GM12878 (cell line): ENCODE results near the gene ASTL. TPM values are rescaled to one million over a fixed set of nuclear protein-coding genes. Genes with fewer than 3 reads are reported as not detected.

Experiments used
- ASH2L ChIP-seq: fragments of 300-600, 200-600 bp; sonication (generic); IDR thresholded peaks from 2 replicates; pipeline ENCODE4 v1.6.1; 2017; ENCODE audit warnings: low read depth, mild to moderate bottlenecking, borderline replicate concordance
- ATF7 ChIP-seq: fragments of 450-650 bp; IDR thresholded peaks from 2 replicates; pipeline ENCODE4 v1.6.1; 2016; ENCODE audit warnings: low read depth, mild to moderate bottlenecking
- BMI1 ChIP-seq: fragments of 450-650 bp; IDR thresholded peaks from 2 replicates; pipeline ENCODE4 v1.6.1; 2016; ENCODE audit warnings: mild to moderate bottlenecking, moderate library complexity, borderline replicate concordance
- CHD1 ChIP-seq: IDR thresholded peaks from 2 replicates; pipeline ENCODE4 v1.6.1; 2012; ENCODE audit warnings: low read depth, low read length, improper control_type of control experiment
- CHD4 ChIP-seq: fragments of 200-600 bp; sonication (generic); IDR thresholded peaks from 2 replicates; pipeline ENCODE4 v1.6.1; 2016; ENCODE audit warnings: mild to moderate bottlenecking
- ESRRA ChIP-seq: IDR thresholded peaks from 2 replicates; pipeline ENCODE4 v1.6.1; 2012; ENCODE audit warnings: mild to moderate bottlenecking, low read length, improper control_type of control experiment
- MEF2A ChIP-seq: IDR thresholded peaks from 2 replicates; pipeline ENCODE4 v1.6.1; 2011; ENCODE audit warnings: low read depth, mild to moderate bottlenecking, low read length, moderate library complexity; ENCODE audit not compliant: insufficient read depth
- MTA3 ChIP-seq: IDR thresholded peaks from 2 replicates; pipeline ENCODE4 v1.6.1; 2012; ENCODE audit warnings: low read length, inconsistent platforms, borderline replicate concordance
- MYB ChIP-seq: fragments of 150-350 bp; IDR thresholded peaks from 2 replicates; pipeline ENCODE4 v1.6.1; 2014; ENCODE audit warnings: mild to moderate bottlenecking, low read depth, low read length, borderline replicate concordance
- RELA ChIP-seq: fragments of 450-650 bp; IDR thresholded peaks from 2 replicates; pipeline ENCODE4 v1.8.0; 2014; ENCODE audit warnings: borderline replicate concordance; ENCODE audit not compliant: partially characterized antibody
- SUPT20H ChIP-seq: IDR thresholded peaks from 2 replicates; pipeline ENCODE4 v1.6.1; 2011; ENCODE audit warnings: low read depth, mild to moderate bottlenecking, low read length, moderate library complexity, borderline replicate concordance; ENCODE audit not compliant: control insufficient read depth
- ZNF217 ChIP-seq: fragments of 450-650 bp; IDR thresholded peaks from 2 replicates; pipeline ENCODE4 v1.6.1; 2017; ENCODE audit warnings: antibody characterized with exemption, mild to moderate bottlenecking
- ZNF24 ChIP-seq: fragments of 450-650 bp; IDR thresholded peaks from 2 replicates; pipeline ENCODE4 v1.6.1; 2017; ENCODE audit warnings: antibody characterized with exemption, mild to moderate bottlenecking
- polyA plus RNA-seq, 11 experiments: library from polyadenylated mRNA; depleted of rRNA in 4 of 11; unstranded in 6 of 11; stranded (reverse) in 5 of 11; fragments of >200 nt; fragmentation: Nextera tagmentation in 4 of 11; fragmentation: Illumina TruSeq in 1 of 11; extraction: Ambion mirVana in 4 of 11; extraction: Trizol in 1 of 11; gene quantifications; 1 replicate in 1 of 11; 2 replicates in 10 of 11; pipeline versions ENCODE4 v1.2.1 to v1.2.3, GENCODE V29; 2011 to 2016; ENCODE audit warnings: inconsistent platforms in 2 of 11, missing spikeins in 2 of 11, low read depth in 1 of 11
- total RNA-seq, 4 experiments: library from RNA; depleted of rRNA in 3 of 4; stranded (reverse); fragments of >200 nt in 3 of 4; fragmentation: Illumina TruSeq in 1 of 4; extraction: Trizol in 1 of 4; gene quantifications; 2 replicates each; pipeline versions ENCODE4 v1.2.1 to v1.2.3, GENCODE V29; 2013 to 2021
- TF ChIP-seq, protein P1 (sequence below): fragments of 450-650 bp; IDR thresholded peaks from 2 replicates; pipeline ENCODE4 v1.6.1; 2017; ENCODE audit warnings: borderline replicate concordance
- TF ChIP-seq, protein P2 (sequence below): fragments of 450-650 bp; IDR thresholded peaks from 2 replicates; pipeline ENCODE4 v1.6.1; 2017; ENCODE audit warnings: mild to moderate bottlenecking, moderate library complexity
- TF ChIP-seq, protein P3 (sequence below): IDR thresholded peaks from 2 replicates; pipeline ENCODE4 v1.6.1; 2012; ENCODE audit warnings: low read depth, low read length, improper control_type of control experiment
- TF ChIP-seq, protein P4 (sequence below): fragments of 150-350 bp; IDR thresholded peaks from 2 replicates; pipeline ENCODE4 v1.6.1; 2016; ENCODE audit warnings: low read depth, low read length

ASTL gene
- total and polyA plus RNA-seq, 10 of the 15 experiments (the other 5 are each of a cell fraction or from before 2014, with no cell fraction given) = 0.18 to 1.0 (median 0.38) TPM; not detected in 4

GRCh38 chr2:96143231-96143847 is 5.0 kb upstream of the ASTL start (continued):
- TF ChIP-seq ZNF217 (no peak), RELA (peak; percentile 21), CHD1 (0 out of 2 replicates have a peak, but pooled peaks have one; percentile 81), BMI1 (0 out of 2 replicates have a peak, but pooled peaks have one; percentile 9), ZNF24 (no peak), MEF2A (no peak), ATF7 (no peak), SUPT20H (no peak), ESRRA (no peak; the same call in 1 of the 2 replicates), MTA3 (no peak), ASH2L (no peak), CHD4 (no peak), MYB (peak; percentile 15; the same call in 1 of the 2 replicates)
- TF ChIP-seq, protein P1, sequence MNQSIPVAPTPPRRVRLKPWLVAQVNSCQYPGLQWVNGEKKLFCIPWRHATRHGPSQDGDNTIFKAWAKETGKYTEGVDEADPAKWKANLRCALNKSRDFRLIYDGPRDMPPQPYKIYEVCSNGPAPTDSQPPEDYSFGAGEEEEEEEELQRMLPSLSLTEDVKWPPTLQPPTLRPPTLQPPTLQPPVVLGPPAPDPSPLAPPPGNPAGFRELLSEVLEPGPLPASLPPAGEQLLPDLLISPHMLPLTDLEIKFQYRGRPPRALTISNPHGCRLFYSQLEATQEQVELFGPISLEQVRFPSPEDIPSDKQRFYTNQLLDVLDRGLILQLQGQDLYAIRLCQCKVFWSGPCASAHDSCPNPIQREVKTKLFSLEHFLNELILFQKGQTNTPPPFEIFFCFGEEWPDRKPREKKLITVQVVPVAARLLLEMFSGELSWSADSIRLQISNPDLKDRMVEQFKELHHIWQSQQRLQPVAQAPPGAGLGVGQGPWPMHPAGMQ = no peak
- TF ChIP-seq, protein P2, sequence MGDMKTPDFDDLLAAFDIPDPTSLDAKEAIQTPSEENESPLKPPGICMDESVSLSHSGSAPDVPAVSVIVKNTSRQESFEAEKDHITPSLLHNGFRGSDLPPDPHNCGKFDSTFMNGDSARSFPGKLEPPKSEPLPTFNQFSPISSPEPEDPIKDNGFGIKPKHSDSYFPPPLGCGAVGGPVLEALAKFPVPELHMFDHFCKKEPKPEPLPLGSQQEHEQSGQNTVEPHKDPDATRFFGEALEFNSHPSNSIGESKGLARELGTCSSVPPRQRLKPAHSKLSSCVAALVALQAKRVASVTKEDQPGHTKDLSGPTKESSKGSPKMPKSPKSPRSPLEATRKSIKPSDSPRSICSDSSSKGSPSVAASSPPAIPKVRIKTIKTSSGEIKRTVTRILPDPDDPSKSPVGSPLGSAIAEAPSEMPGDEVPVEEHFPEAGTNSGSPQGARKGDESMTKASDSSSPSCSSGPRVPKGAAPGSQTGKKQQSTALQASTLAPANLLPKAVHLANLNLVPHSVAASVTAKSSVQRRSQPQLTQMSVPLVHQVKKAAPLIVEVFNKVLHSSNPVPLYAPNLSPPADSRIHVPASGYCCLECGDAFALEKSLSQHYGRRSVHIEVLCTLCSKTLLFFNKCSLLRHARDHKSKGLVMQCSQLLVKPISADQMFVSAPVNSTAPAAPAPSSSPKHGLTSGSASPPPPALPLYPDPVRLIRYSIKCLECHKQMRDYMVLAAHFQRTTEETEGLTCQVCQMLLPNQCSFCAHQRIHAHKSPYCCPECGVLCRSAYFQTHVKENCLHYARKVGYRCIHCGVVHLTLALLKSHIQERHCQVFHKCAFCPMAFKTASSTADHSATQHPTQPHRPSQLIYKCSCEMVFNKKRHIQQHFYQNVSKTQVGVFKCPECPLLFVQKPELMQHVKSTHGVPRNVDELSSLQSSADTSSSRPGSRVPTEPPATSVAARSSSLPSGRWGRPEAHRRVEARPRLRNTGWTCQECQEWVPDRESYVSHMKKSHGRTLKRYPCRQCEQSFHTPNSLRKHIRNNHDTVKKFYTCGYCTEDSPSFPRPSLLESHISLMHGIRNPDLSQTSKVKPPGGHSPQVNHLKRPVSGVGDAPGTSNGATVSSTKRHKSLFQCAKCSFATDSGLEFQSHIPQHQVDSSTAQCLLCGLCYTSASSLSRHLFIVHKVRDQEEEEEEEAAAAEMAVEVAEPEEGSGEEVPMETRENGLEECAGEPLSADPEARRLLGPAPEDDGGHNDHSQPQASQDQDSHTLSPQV = no peak
- TF ChIP-seq, protein P3, sequence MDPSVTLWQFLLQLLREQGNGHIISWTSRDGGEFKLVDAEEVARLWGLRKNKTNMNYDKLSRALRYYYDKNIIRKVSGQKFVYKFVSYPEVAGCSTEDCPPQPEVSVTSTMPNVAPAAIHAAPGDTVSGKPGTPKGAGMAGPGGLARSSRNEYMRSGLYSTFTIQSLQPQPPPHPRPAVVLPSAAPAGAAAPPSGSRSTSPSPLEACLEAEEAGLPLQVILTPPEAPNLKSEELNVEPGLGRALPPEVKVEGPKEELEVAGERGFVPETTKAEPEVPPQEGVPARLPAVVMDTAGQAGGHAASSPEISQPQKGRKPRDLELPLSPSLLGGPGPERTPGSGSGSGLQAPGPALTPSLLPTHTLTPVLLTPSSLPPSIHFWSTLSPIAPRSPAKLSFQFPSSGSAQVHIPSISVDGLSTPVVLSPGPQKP = no peak
- TF ChIP-seq, protein P4, sequence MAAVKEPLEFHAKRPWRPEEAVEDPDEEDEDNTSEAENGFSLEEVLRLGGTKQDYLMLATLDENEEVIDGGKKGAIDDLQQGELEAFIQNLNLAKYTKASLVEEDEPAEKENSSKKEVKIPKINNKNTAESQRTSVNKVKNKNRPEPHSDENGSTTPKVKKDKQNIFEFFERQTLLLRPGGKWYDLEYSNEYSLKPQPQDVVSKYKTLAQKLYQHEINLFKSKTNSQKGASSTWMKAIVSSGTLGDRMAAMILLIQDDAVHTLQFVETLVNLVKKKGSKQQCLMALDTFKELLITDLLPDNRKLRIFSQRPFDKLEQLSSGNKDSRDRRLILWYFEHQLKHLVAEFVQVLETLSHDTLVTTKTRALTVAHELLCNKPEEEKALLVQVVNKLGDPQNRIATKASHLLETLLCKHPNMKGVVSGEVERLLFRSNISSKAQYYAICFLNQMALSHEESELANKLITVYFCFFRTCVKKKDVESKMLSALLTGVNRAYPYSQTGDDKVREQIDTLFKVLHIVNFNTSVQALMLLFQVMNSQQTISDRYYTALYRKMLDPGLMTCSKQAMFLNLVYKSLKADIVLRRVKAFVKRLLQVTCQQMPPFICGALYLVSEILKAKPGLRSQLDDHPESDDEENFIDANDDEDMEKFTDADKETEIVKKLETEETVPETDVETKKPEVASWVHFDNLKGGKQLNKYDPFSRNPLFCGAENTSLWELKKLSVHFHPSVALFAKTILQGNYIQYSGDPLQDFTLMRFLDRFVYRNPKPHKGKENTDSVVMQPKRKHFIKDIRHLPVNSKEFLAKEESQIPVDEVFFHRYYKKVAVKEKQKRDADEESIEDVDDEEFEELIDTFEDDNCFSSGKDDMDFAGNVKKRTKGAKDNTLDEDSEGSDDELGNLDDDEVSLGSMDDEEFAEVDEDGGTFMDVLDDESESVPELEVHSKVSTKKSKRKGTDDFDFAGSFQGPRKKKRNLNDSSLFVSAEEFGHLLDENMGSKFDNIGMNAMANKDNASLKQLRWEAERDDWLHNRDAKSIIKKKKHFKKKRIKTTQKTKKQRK = no peak
